ENCODE data around the gene MTCH1.

The MTCH1 gene

DNA sequence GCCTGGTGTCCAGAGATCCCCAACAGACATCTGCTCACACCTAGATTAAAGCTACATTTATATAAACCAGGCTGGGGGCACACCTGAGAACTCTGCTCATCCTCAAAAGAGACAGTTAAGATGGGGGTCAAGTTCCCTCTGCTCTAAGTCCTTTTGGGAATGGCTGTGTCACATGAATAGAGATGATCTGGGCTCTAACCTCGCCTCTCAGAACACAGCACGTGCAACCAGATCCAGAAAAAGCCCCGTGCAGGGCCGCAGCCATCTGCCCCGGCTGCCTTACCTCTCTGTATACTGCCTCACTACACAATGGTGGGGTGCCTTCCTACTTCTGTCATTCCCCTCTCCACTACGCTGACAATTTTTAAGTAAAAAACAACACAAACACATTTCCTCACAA lies 5.9 kb downstream of the MTCH1 start:
- H3K4me3 ChIP-seq (replicated peaks in 1 of 2; ENCODE audit: low read depth in 2 of 2, low read length in 2 of 2), result no peak overlapping the region
- TF ChIP-seq, protein P1, sequence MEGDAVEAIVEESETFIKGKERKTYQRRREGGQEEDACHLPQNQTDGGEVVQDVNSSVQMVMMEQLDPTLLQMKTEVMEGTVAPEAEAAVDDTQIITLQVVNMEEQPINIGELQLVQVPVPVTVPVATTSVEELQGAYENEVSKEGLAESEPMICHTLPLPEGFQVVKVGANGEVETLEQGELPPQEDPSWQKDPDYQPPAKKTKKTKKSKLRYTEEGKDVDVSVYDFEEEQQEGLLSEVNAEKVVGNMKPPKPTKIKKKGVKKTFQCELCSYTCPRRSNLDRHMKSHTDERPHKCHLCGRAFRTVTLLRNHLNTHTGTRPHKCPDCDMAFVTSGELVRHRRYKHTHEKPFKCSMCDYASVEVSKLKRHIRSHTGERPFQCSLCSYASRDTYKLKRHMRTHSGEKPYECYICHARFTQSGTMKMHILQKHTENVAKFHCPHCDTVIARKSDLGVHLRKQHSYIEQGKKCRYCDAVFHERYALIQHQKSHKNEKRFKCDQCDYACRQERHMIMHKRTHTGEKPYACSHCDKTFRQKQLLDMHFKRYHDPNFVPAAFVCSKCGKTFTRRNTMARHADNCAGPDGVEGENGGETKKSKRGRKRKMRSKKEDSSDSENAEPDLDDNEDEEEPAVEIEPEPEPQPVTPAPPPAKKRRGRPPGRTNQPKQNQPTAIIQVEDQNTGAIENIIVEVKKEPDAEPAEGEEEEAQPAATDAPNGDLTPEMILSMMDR (IDR thresholded peaks at IDR 0.05; ENCODE audit: low read depth, low read length), result no peak
- DNase-seq (ENCODE audit: low read depth in 2 of 2), result no peak

DNA sequence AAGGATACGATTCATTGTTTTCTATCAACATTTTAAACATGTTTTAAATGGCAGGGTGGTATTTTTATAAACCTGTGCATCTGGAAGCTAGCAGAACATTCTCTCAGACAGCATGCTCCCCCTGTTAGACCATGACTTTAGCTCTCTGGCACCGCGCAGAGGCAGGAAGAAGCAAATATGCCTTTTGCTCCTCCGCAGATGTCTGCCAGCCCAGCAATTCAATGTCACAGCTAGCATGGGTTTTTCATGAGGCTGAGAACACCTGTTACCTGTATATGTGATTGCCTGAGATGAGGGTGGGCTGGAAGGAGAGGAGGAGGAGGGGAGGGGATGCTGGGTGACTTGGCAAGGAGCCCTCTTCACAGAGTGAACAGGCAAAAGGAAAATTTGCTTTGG lies 6.7 kb downstream of the MTCH1 start:
- DNase-seq (ENCODE audit: low read depth in 2 of 2), result peak; percentile 51 to 67
- no peak overlapping the region for H3K4me3 ChIP-seq (replicated peaks in 1 of 2; ENCODE audit: low read depth in 2 of 2, low read length in 2 of 2)
- TF ChIP-seq, protein P1 (IDR thresholded peaks at IDR 0.05; ENCODE audit: low read depth, low read length), result peak; percentile 66

DNA sequence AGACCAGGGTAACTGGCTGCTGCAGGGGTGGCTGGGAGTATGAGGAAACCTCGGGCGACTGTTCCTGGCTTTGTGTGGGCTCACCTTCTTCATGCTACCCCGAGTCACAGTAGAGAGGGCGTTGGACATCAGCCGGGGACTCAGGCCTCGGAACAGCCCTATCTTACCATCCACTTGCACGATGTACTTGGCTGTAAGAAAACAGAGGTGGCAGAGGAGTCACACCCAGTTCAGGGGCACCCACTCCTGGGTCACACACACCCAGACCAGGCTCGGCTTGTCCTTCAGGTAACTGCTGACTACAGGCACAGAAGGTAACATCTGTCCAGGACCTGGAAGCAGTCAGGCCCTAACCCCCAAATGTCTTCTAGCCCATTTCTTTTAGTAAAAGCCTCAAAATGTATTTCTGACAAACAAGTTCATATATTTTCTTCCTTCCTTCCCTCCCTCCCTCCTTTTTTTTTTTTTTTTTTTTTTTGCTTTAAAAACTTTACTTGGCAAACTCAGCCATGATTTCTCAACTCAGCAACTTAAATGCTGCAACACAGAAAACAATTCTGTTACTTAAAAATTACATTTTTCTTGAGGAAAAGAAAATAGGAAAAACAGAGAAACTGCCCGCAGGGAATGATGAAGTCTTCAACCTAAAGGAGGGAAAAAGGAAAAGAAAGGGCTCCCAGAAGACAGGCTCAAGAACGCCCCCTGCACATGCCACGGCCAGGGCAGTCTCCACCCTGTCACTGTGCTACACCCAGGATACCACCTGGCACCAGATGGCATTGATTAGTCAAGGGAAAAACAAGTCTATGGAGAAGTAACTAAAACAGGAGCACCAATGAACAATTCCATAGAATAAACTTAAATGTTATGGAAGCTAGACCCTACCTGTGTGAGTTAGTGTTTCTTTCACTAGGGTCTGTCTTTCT lies 7.3 kb downstream of the MTCH1 start:
- no peak overlapping the region for H3K4me3 ChIP-seq (replicated peaks in 1 of 2; ENCODE audit: low read depth in 2 of 2, low read length in 2 of 2)
- TF ChIP-seq, protein P1 (IDR thresholded peaks at IDR 0.05; ENCODE audit: low read depth, low read length), result no peak
- DNase-seq (ENCODE audit: low read depth in 2 of 2), result no peak

GRCh38 chr6:36977470-36977941 lies 8.5 kb downstream of the MTCH1 start:
- no peak overlapping the region for H3K4me3 ChIP-seq (replicated peaks in 1 of 2; ENCODE audit: low read depth in 2 of 2, low read length in 2 of 2)
- DNase-seq (ENCODE audit: low read depth in 2 of 2), result peak in 1 of 2 donors; percentile 25
- TF ChIP-seq, protein P1 (IDR thresholded peaks at IDR 0.05; ENCODE audit: low read depth, low read length), result peak; percentile 53

DNA sequence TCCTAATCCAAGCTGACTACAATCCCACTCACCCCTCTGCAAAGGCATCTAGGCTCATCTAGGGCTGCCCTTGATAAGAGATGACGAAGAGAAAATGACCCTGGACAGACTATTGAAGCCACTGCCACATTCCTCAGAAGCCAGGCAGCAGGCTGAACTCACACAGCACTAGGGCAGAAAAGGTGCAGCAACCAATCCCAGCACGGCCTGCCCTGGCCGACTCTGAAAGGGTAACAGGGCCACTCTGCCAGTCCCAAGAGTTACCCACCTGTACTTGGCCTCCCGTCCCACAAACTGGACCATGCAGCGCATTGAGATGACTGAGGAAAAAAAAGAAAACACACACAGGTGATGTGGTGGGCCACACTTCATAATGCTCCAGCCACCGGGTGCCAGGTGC lies 9.1 kb downstream of the MTCH1 start:
- TF ChIP-seq, protein P1 (IDR thresholded peaks at IDR 0.05; ENCODE audit: low read depth, low read length), result no peak
- no peak overlapping the region for H3K4me3 ChIP-seq (replicated peaks in 1 of 2; ENCODE audit: low read depth in 2 of 2, low read length in 2 of 2)
- no peak for DNase-seq (ENCODE audit: low read depth in 2 of 2)

DNA sequence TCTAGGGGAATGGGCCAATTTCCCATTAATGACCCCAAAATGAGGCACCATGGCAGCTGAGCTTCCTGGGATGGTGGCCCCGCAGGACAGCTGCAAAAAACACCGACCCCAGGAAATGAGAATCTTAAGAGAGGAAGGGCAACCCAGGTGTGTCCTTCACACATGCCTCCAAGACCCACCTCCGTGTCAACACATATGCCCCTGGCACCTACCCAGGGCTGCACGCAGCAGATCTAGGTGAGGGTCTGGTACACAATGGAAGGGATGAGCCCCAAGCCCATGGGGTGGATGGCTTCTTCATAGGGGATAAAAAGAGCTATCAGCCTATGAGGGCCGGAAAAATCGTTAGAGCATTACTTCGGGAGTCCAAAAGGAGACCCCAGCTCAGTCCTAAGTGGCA lies 9.5 kb downstream of the MTCH1 start:
- H3K4me3 ChIP-seq (replicated peaks in 1 of 2; ENCODE audit: low read depth in 2 of 2, low read length in 2 of 2), result no peak overlapping the region
- TF ChIP-seq, protein P1 (IDR thresholded peaks at IDR 0.05; ENCODE audit: low read depth, low read length), result no peak
- DNase-seq (ENCODE audit: low read depth in 2 of 2), result no peak
